ENCODE data around the gene FMNL1.
A peak's percentile ranks its signal among the peaks of the same experiment; 100 is the strongest.

Gene FMNL1

DNA sequence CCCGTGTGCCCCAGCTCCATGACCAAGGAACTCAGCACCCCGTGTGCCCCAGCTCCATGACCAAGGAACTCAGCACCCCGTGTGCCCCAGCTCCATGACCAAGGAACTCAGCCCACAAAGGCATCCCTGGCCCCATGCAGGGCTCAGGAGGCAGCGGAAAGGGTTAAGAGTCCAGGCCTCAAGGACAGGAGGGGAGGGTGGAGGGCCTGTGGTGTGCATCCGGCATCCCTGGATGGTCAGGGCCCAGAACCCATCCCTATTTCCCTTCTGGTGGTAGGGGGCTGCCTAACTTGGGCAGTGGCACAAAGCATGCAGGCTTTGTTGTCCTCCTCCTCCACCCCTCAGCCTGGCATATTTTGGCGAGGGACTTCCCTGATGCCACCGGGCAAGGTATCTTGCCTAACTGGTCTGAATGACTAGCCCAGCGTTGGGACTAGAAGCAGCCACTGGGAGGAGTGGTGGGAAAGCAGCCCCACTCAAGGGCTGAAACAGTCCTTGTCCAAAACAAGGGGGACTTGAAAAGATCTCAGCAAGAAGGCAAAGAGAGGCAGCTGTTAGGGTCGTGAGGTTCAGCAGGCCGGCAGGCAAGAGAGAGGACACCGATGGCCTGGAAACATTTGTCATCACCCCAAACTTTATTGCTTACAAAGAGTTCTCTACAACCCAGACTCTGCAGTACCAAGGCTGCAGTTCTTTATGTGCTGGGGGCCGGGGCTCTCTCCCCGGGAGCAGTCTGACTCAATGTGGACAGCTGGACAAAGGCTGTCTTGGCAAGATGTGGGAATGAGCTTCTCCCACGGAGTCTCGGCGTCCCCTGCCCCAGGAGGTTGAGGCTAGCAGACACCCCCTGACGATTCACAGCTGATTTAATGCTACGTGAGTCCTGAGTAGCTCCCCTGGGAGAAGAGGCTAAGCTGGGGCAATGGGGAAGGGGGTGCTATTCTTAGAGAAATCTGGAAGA lies 41.1 kb downstream of the FMNL1 start:
- Histone ChIP-seq H3K36me3 (ENCODE audit: control insufficient read depth in 4 of 4, insufficient read depth in 4 of 4, low read length in 3 of 4) (peaks cover 7 to 47% (median 39%) of the 10 kb centered on the region in 4 experiments), H3K27me3 (replicated peaks in 2 of 5; ENCODE audit: control insufficient read depth in 4 of 5, insufficient read depth in 5 of 5, low read length in 4 of 5) (no peaks in the 10 kb centered on the region), H3K4me1 (ENCODE audit: control extremely low read depth in 1 of 4, control insufficient read depth in 4 of 4, insufficient read depth in 4 of 4, low read length in 3 of 4) (peaks cover 4 to 19% (median 14%) of the 10 kb centered on the region in 4 experiments), H3K27ac (ENCODE audit: insufficient read depth in 1 of 2, low read depth in 1 of 2, low read length in 2 of 2, poor library complexity in 1 of 2, severe bottlenecking in 2 of 2) (no peak overlapping the region), H3K4me3 (ENCODE audit: control insufficient read depth in 1 of 7, extremely low read depth in 1 of 7, insufficient read depth in 4 of 7, low read depth in 2 of 7, low read length in 6 of 7) (peak overlapping the region in 4 of 7 experiments; percentile 61 to 90 (median 76)), H3K9me3 (ENCODE audit: control extremely low read depth in 1 of 5, control insufficient read depth in 4 of 5, insufficient read depth in 2 of 5, low read depth in 1 of 5, low read length in 4 of 5) (no peaks in the 10 kb centered on the region)
- ChIA-PET POLR2A (interaction anchor here (0.8 to 1.7 kb wide), 2 partner anchors 15 to 28 kb away, joined by 3 to 4 read pairs; no protein-coding TSS in a partner anchor), CTCF (interaction anchor here (1.1 to 2.0 kb wide), 5 partner anchors 9 to 122 kb away, joined by 3 to 9 read pairs (median 4); no protein-coding TSS in a partner anchor)
- 75% methylated on average over 16 of the region's 18 CpGs for WGBS (ENCODE audit: insufficient coverage)
- no peak for DNase-seq

GRCh38 chr17:45263477-45263860 lies 41.8 kb downstream of the FMNL1 start:
- H3K4me3 ChIP-seq (ENCODE audit: control insufficient read depth in 1 of 7, extremely low read depth in 1 of 7, insufficient read depth in 4 of 7, low read depth in 2 of 7, low read length in 6 of 7): no peak overlapping the region
- H3K36me3 ChIP-seq (ENCODE audit: control insufficient read depth in 4 of 4, insufficient read depth in 4 of 4, low read length in 3 of 4): peaks cover 11 to 53% (median 44%) of the 10 kb centered on the region in 4 experiments
- no peaks in the 10 kb centered on the region for H3K27me3 ChIP-seq (replicated peaks in 2 of 5; ENCODE audit: control insufficient read depth in 4 of 5, insufficient read depth in 5 of 5, low read length in 4 of 5)
- no peak overlapping the region for H3K27ac ChIP-seq (ENCODE audit: insufficient read depth in 1 of 2, low read depth in 1 of 2, low read length in 2 of 2, poor library complexity in 1 of 2, severe bottlenecking in 2 of 2)
- DNase-seq: no peak
- H3K9me3 ChIP-seq (ENCODE audit: control extremely low read depth in 1 of 5, control insufficient read depth in 4 of 5, insufficient read depth in 2 of 5, low read depth in 1 of 5, low read length in 4 of 5): no peaks in the 10 kb centered on the region
- CTCF ChIA-PET: interaction anchor here (1.1 to 2.0 kb wide), 5 partner anchors 9 to 121 kb away, joined by 3 to 9 read pairs (median 4); no protein-coding TSS in a partner anchor
- peaks cover 4 to 19% (median 14%) of the 10 kb centered on the region in 4 experiments for H3K4me1 ChIP-seq (ENCODE audit: control extremely low read depth in 1 of 4, control insufficient read depth in 4 of 4, insufficient read depth in 4 of 4, low read length in 3 of 4)
- 100% methylated on average over 6 of the region's 7 CpGs for WGBS (ENCODE audit: insufficient coverage)
- POLR2A ChIA-PET: interaction anchor here (1.7 kb wide), 1 partner anchor 15 kb away, joined by 4 read pairs; no protein-coding TSS in a partner anchor

DNA sequence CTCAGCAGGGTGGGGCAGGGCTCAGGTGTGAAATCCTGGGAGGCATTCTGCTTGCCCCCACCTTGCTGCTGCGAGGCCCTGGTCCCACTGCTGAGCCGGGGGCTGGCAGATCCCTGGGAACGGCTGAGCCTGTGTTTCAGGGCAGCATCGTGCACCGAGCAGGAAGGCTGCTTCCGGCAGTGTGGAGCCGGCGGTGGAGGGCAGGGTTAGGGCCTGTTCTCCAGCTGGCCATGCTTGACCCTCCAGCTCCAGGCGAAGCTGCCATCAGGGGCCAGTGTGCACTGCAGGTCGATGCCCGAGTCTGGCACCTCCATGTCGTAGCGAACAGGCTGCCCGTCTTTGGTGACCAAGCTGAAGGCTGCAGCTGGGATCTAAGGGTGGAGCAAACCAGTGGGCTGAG lies 42.7 kb downstream of the FMNL1 start:
- CTCF ChIA-PET: interaction anchor here (0.6 to 3.9 kb wide), 2 partner anchors 13 to 102 kb away, joined by 3 to 25 read pairs; no protein-coding TSS in a partner anchor
- POLR2A ChIA-PET: no interaction called here
- Histone ChIP-seq H3K4me3 (ENCODE audit: control insufficient read depth in 1 of 7, extremely low read depth in 1 of 7, insufficient read depth in 4 of 7, low read depth in 2 of 7, low read length in 6 of 7) (no peak overlapping the region), H3K4me1 (ENCODE audit: control extremely low read depth in 1 of 4, control insufficient read depth in 4 of 4, insufficient read depth in 4 of 4, low read length in 3 of 4) (peaks cover 4 to 19% (median 14%) of the 10 kb centered on the region in 4 experiments), H3K36me3 (ENCODE audit: control insufficient read depth in 4 of 4, insufficient read depth in 4 of 4, low read length in 3 of 4) (peaks cover 11 to 62% (median 49%) of the 10 kb centered on the region in 4 experiments), H3K27me3 (replicated peaks in 2 of 5; ENCODE audit: control insufficient read depth in 4 of 5, insufficient read depth in 5 of 5, low read length in 4 of 5) (no peaks in the 10 kb centered on the region), H3K9me3 (ENCODE audit: control extremely low read depth in 1 of 5, control insufficient read depth in 4 of 5, insufficient read depth in 2 of 5, low read depth in 1 of 5, low read length in 4 of 5) (no peaks in the 10 kb centered on the region), H3K27ac (ENCODE audit: insufficient read depth in 1 of 2, low read depth in 1 of 2, low read length in 2 of 2, poor library complexity in 1 of 2, severe bottlenecking in 2 of 2) (no peak overlapping the region)
- WGBS (ENCODE audit: insufficient coverage): 95% methylated on average over 13 of the region's 14 CpGs
- DNase-seq: no peak

- H3K9me3 ChIP-seq (ENCODE audit: control extremely low read depth in 1 of 5, control insufficient read depth in 4 of 5, insufficient read depth in 2 of 5, low read depth in 1 of 5, low read length in 4 of 5): no peaks in the 10 kb centered on the region
- no peak for DNase-seq
- H3K27ac ChIP-seq (ENCODE audit: insufficient read depth in 1 of 2, low read depth in 1 of 2, low read length in 2 of 2, poor library complexity in 1 of 2, severe bottlenecking in 2 of 2): no peak overlapping the region
- H3K27me3 ChIP-seq (replicated peaks in 2 of 5; ENCODE audit: control insufficient read depth in 4 of 5, insufficient read depth in 5 of 5, low read length in 4 of 5): no peaks in the 10 kb centered on the region
- H3K4me1 ChIP-seq (ENCODE audit: control extremely low read depth in 1 of 4, control insufficient read depth in 4 of 4, insufficient read depth in 4 of 4, low read length in 3 of 4): peaks cover 4 to 19% (median 14%) of the 10 kb centered on the region in 4 experiments
- POLR2A ChIA-PET: no interaction called here
- peaks cover 14 to 68% (median 54%) of the 10 kb centered on the region in 4 experiments for H3K36me3 ChIP-seq (ENCODE audit: control insufficient read depth in 4 of 4, insufficient read depth in 4 of 4, low read length in 3 of 4)
- no peak overlapping the region for H3K4me3 ChIP-seq (ENCODE audit: control insufficient read depth in 1 of 7, extremely low read depth in 1 of 7, insufficient read depth in 4 of 7, low read depth in 2 of 7, low read length in 6 of 7)
- 98% methylated on average over 8 of the region's 8 CpGs for WGBS (ENCODE audit: insufficient coverage)
- CTCF ChIA-PET: interaction anchor here (1.2 to 3.9 kb wide), 4 partner anchors 9 to 27 kb away, joined by 3 to 25 read pairs (median 4); no protein-coding TSS in a partner anchor
Measured at GRCh38 chr17:45264988-45265387, 43.3 kb downstream of the FMNL1 start.

DNA sequence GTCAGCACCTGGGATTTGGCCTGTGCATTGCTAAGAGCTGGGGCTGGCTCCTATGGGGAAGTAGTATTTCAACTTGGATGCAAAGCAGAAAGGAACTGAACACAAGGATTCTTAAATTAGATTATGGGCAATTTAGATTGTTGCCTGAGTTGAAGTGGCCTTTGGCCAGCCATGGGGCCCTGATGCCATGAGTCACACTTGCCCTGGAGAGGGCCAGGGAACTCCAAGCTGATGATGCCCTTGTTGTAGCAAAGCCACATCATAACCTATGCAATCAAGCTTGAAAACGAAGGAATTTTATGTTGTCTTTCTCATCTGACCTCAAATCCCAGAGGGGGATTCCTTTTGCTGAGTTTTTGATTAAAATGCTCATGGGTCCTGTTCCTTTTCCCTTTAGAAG lies 44.1 kb downstream of the FMNL1 start:
- ChIA-PET CTCF (interaction anchor here (1.2 to 3.9 kb wide), 6 partner anchors 8 to 45 kb away, joined by 3 to 25 read pairs (median 4); no protein-coding TSS in a partner anchor), POLR2A (no interaction called here)
- no peak overlapping the region for H3K4me3 ChIP-seq (ENCODE audit: control insufficient read depth in 1 of 7, extremely low read depth in 1 of 7, insufficient read depth in 4 of 7, low read depth in 2 of 7, low read length in 6 of 7)
- H3K4me1 ChIP-seq (ENCODE audit: control extremely low read depth in 1 of 4, control insufficient read depth in 4 of 4, insufficient read depth in 4 of 4, low read length in 3 of 4): peaks cover 4 to 19% (median 14%) of the 10 kb centered on the region in 4 experiments
- peaks cover 19 to 76% (median 61%) of the 10 kb centered on the region in 4 experiments for H3K36me3 ChIP-seq (ENCODE audit: control insufficient read depth in 4 of 4, insufficient read depth in 4 of 4, low read length in 3 of 4)
- no peak overlapping the region for H3K27ac ChIP-seq (ENCODE audit: insufficient read depth in 1 of 2, low read depth in 1 of 2, low read length in 2 of 2, poor library complexity in 1 of 2, severe bottlenecking in 2 of 2)
- 100% methylated on average over 1 of the region's 1 CpG for WGBS (ENCODE audit: insufficient coverage)
- DNase-seq: no peak
- no peaks in the 10 kb centered on the region for H3K9me3 ChIP-seq (ENCODE audit: control extremely low read depth in 1 of 5, control insufficient read depth in 4 of 5, insufficient read depth in 2 of 5, low read depth in 1 of 5, low read length in 4 of 5)
- no peaks in the 10 kb centered on the region for H3K27me3 ChIP-seq (replicated peaks in 2 of 5; ENCODE audit: control insufficient read depth in 4 of 5, insufficient read depth in 5 of 5, low read length in 4 of 5)

GRCh38 chr17:45266372-45266926 lies 44.8 kb downstream of the FMNL1 start:
- ChIA-PET CTCF (interaction anchor here (1.1 to 3.9 kb wide), 10 partner anchors 8 to 118 kb away, joined by 3 to 25 read pairs (median 4); no protein-coding TSS in a partner anchor), POLR2A (interaction anchor here (0.6 to 1.4 kb wide), 2 partner anchors 15 to 43 kb away, joined by 3 read pairs; no protein-coding TSS in a partner anchor)
- no peak overlapping the region for H3K4me3 ChIP-seq (ENCODE audit: control insufficient read depth in 1 of 7, extremely low read depth in 1 of 7, insufficient read depth in 4 of 7, low read depth in 2 of 7, low read length in 6 of 7)
- H3K27ac ChIP-seq (ENCODE audit: insufficient read depth in 1 of 2, low read depth in 1 of 2, low read length in 2 of 2, poor library complexity in 1 of 2, severe bottlenecking in 2 of 2): no peak overlapping the region
- peaks cover 22 to 81% (median 64%) of the 10 kb centered on the region in 4 experiments for H3K36me3 ChIP-seq (ENCODE audit: control insufficient read depth in 4 of 4, insufficient read depth in 4 of 4, low read length in 3 of 4)
- H3K9me3 ChIP-seq (ENCODE audit: control extremely low read depth in 1 of 5, control insufficient read depth in 4 of 5, insufficient read depth in 2 of 5, low read depth in 1 of 5, low read length in 4 of 5): no peaks in the 10 kb centered on the region
- H3K27me3 ChIP-seq (replicated peaks in 2 of 5; ENCODE audit: control insufficient read depth in 4 of 5, insufficient read depth in 5 of 5, low read length in 4 of 5): no peaks in the 10 kb centered on the region
- WGBS (ENCODE audit: insufficient coverage): over 99% methylated on average over 11 of the region's 13 CpGs
- peaks cover 1 to 13% (median 9%) of the 10 kb centered on the region in 4 experiments for H3K4me1 ChIP-seq (ENCODE audit: control extremely low read depth in 1 of 4, control insufficient read depth in 4 of 4, insufficient read depth in 4 of 4, low read length in 3 of 4)
- no peak for DNase-seq
